ENCODE results near the gene NECAP2. TPM values are rescaled to one million over a fixed set of nuclear protein-coding genes. Genes with fewer than 3 reads are reported as not detected.

The NECAP2 gene
- total RNA-seq, 2 experiments from 2014 or later, result 53.1 to 54.7 TPM

GRCh38 chr1:16425125-16426025 is 15.1 kb upstream of the NECAP2 start:
- CTCF ChIA-PET, result interaction anchor here (1.1 to 2.4 kb wide), 4 partner anchors 8 to 73 kb away, joined by 3 to 12 read pairs (median 4); partner anchors contain the start of genes FBXO42 and NECAP2
- no peak overlapping the region for H3K27ac Mint-ChIP-seq
- H3K36me3 Mint-ChIP-seq (ENCODE audit: low read depth), result no peaks in the 10 kb centered on the region
- H3K27me3 Mint-ChIP-seq, result no peaks in the 10 kb centered on the region
- intact Hi-C loops (cut with micrococcal nuclease), result no loop called here
- no peak for DNase-seq
- POLR2A ChIA-PET, result interaction anchor here (1.2 kb wide), 1 partner anchor 15 kb away, joined by 4 read pairs; the partner anchor contains the start of gene NECAP2
- H3K4me1 Mint-ChIP-seq (ENCODE audit: low read depth), result peaks cover 15% of the 10 kb centered on the region
- H3K4me3 Mint-ChIP-seq, result no peak overlapping the region
- ATAC-seq, result no peak
- TF ChIP-seq CTCF (IDR thresholded peaks at IDR 0.05), result no peak
- no peaks in the 10 kb centered on the region for H3K9me3 Mint-ChIP-seq

GRCh38 chr1:16430606-16431005 is 9.9 kb upstream of the NECAP2 start:
- Mint-ChIP-seq H3K36me3 (ENCODE audit: low read depth) (no peaks in the 10 kb centered on the region), H3K4me1 (ENCODE audit: low read depth) (no peaks in the 10 kb centered on the region), H3K27me3 (peaks cover 2% of the 10 kb centered on the region), H3K9me3 (no peaks in the 10 kb centered on the region), H3K4me3 (no peak overlapping the region), H3K27ac (no peak overlapping the region)
- TF ChIP-seq CTCF (IDR thresholded peaks at IDR 0.05), result no peak
- POLR2A ChIA-PET, result interaction anchor here (1.5 kb wide), 1 partner anchor 10 kb away, joined by 4 read pairs; the partner anchor contains the start of gene NECAP2
- CTCF ChIA-PET, result interaction anchor here (1.4 kb wide), 1 partner anchor 10 kb away, joined by 9 read pairs; the partner anchor contains the start of gene NECAP2
- DNase-seq, result no peak
- no peak for ATAC-seq
- intact Hi-C loops (cut with micrococcal nuclease), result no loop called here

- peaks cover 2% of the 10 kb centered on the region for H3K4me1 Mint-ChIP-seq (ENCODE audit: low read depth)
- no peak overlapping the region for H3K27ac Mint-ChIP-seq
- H3K4me3 Mint-ChIP-seq, result no peak overlapping the region
- peaks cover 2% of the 10 kb centered on the region for H3K27me3 Mint-ChIP-seq
- ATAC-seq (no peak), DNase-seq (no peak)
- intact Hi-C loops (cut with micrococcal nuclease), result no loop called here
- TF ChIP-seq CTCF (IDR thresholded peaks at IDR 0.05), result no peak
- ChIA-PET CTCF (interaction anchor here (0.9 to 1.4 kb wide), 2 partner anchors 8 to 12 kb away, joined by 3 to 4 read pairs; no protein-coding TSS in a partner anchor), POLR2A (interaction anchor here (0.9 to 1.1 kb wide), 4 partner anchors 12 to 64 kb away, joined by 3 to 4 read pairs (median 3); no protein-coding TSS in a partner anchor)
- no peaks in the 10 kb centered on the region for H3K36me3 Mint-ChIP-seq (ENCODE audit: low read depth)
- no peaks in the 10 kb centered on the region for H3K9me3 Mint-ChIP-seq
Measured at GRCh38 chr1:16433030-16433429, 7.5 kb upstream of the NECAP2 start.

- ChIA-PET CTCF (interaction anchor here (1.4 kb wide), 1 partner anchor 9 kb away, joined by 4 read pairs; no protein-coding TSS in a partner anchor), POLR2A (interaction anchor here (0.9 to 1.0 kb wide), 2 partner anchors 38 to 62 kb away, joined by 3 read pairs; no protein-coding TSS in a partner anchor)
- peaks cover 2% of the 10 kb centered on the region for H3K4me1 Mint-ChIP-seq (ENCODE audit: low read depth)
- no peaks in the 10 kb centered on the region for H3K9me3 Mint-ChIP-seq
- H3K27me3 Mint-ChIP-seq, result peaks cover 2% of the 10 kb centered on the region
- H3K36me3 Mint-ChIP-seq (ENCODE audit: low read depth), result no peaks in the 10 kb centered on the region
- ATAC-seq (no peak), DNase-seq (no peak)
- no peak overlapping the region for H3K27ac Mint-ChIP-seq
- TF ChIP-seq CTCF (IDR thresholded peaks at IDR 0.05), result no peak
- intact Hi-C loops (cut with micrococcal nuclease), result no loop called here
- no peak overlapping the region for H3K4me3 Mint-ChIP-seq
Measured at GRCh38 chr1:16434007-16434406, 6.5 kb upstream of the NECAP2 start.

Measured in activated CD8-positive, alpha-beta T cell treated with anti-CD3 and anti-CD28 coated beads for 36 hours (primary cell).